Type B pancreatic cell (in vitro differentiated cells): ENCODE results near the gene FADS1. TPM values are rescaled to one million over a fixed set of nuclear protein-coding genes. Genes with fewer than 3 reads are reported as not detected.

Experiments used
- DNase-seq: peaks from one replicate; pipeline ENCODE4 v3.0.0; 2021; ENCODE audit warnings: mixed read lengths; ENCODE audit not compliant: unreplicated experiment; ENCODE audit errors: extremely low spot score
- H3K27ac Mint-ChIP-seq: 2 replicates; pipeline ENCODE4 v1.8.0; 2021; ENCODE audit warnings: mild to moderate bottlenecking, mixed read lengths
- H3K27me3 Mint-ChIP-seq: 2 replicates; pipeline ENCODE4 v1.8.0; 2021; ENCODE audit warnings: mixed read lengths
- H3K36me3 Mint-ChIP-seq: 2 replicates; pipeline ENCODE4 v1.8.0; 2021; ENCODE audit warnings: mixed read lengths
- H3K4me1 Mint-ChIP-seq: one replicate; pipeline ENCODE4 v1.8.0; 2021; ENCODE audit warnings: mixed read lengths; ENCODE audit not compliant: unreplicated experiment
- H3K4me3 Mint-ChIP-seq: 2 replicates; pipeline ENCODE4 v1.8.0; 2021; ENCODE audit warnings: mild to moderate bottlenecking, mixed read lengths
- H3K9me3 Mint-ChIP-seq: 2 replicates; pipeline ENCODE4 v1.8.0; 2021; ENCODE audit warnings: mixed read lengths
- CTCF ChIP-seq: fragments of 200-600 bp; sonication (generic); conservative IDR thresholded peaks from 2 replicates; pipeline ENCODE4 v1.5.0; 2021; ENCODE audit warnings: antibody characterized with exemption, mild to moderate bottlenecking
- total RNA-seq: library from RNA; stranded (reverse); gene quantifications from 2 replicates; pipeline ENCODE4 v1.2.1, GENCODE V29; 2021; ENCODE audit warnings: low replicate concordance

FADS1 gene
- total RNA-seq, 1 donor from 2014 or later = 90.0 TPM

DNA sequence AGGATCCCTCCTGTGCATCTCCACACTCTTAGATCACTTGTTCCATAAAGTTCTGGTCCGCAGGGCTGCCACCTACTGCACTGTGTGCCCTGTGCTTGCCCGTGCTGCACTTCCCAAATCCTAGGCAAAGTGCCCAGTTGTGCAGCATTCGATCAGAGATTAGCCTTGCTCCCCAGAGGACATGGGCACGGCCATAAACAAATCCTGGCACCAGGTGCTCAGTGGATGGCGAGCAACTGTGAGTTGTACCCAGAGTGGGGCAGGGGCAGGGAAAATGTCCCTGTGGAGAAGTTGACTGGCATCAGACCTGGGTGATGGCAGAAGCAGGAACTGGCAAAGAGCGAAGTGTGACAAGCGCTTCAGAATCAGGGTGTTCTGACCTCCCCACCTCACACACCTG lies 16.0 kb upstream of the FADS1 start:
- H3K4me3 Mint-ChIP-seq = no peak overlapping the region
- H3K4me1 Mint-ChIP-seq = peaks cover 38% of the 10 kb centered on the region
- H3K36me3 Mint-ChIP-seq = peaks cover 8% of the 10 kb centered on the region
- no peaks in the 10 kb centered on the region for H3K9me3 Mint-ChIP-seq
- no peak for DNase-seq
- TF ChIP-seq CTCF = no peak
- no peaks in the 10 kb centered on the region for H3K27me3 Mint-ChIP-seq
- H3K27ac Mint-ChIP-seq = no peak overlapping the region

GRCh38 chr11:61832207-61832606 lies 15.4 kb upstream of the FADS1 start:
- no peak for DNase-seq
- peaks cover 8% of the 10 kb centered on the region for H3K36me3 Mint-ChIP-seq
- H3K27ac Mint-ChIP-seq = no peak overlapping the region
- TF ChIP-seq CTCF = no peak
- H3K27me3 Mint-ChIP-seq = no peaks in the 10 kb centered on the region
- H3K9me3 Mint-ChIP-seq = no peaks in the 10 kb centered on the region
- H3K4me1 Mint-ChIP-seq = peaks cover 39% of the 10 kb centered on the region
- H3K4me3 Mint-ChIP-seq = peak overlapping the region; percentile 72

DNA sequence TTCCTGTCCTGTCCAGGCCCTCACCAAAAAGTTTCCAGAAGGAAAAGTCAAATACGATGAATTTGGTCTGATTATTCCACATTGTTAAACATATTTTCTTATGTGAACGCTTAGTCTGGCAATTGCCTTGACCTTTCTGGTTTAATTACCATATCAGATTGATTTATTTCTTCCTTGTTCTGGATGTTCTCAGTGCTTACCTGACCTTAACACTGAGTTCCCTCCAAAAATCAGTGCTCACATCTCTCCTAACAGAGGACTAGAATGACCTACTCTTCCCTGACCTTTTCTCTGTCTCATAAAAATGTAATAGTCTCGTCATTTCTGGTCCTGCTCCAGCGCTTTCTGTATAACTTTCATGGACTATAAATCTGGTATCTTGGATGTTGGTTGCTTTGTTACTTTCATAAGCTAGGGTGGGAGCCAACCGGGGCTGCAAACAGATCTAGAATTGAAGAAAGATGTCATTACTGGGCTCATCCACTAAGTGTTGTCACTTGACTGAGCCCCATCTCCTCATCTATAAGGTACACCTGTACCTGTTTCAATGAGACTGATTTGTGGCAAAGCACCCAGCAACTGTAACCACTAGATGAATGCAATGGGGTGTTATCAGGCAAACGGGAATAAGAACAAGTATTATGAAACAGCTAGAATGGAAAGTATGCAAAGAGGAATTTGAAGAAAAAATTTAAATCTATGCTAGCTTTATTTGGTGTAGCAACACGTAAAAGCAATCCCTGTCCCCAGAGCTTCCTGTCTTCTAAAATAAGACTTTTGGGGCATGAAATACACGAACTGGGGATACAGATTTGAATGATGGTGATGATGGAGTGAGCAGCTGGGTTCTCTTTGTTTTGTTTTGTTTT lies 13.7 kb upstream of the FADS1 start:
- no peaks in the 10 kb centered on the region for H3K27me3 Mint-ChIP-seq
- peak overlapping the region; percentile 94 for H3K4me3 Mint-ChIP-seq
- TF ChIP-seq CTCF = no peak
- H3K9me3 Mint-ChIP-seq = no peaks in the 10 kb centered on the region
- no peak for DNase-seq
- no peak overlapping the region for H3K27ac Mint-ChIP-seq
- peaks cover 50% of the 10 kb centered on the region for H3K4me1 Mint-ChIP-seq
- peaks cover 8% of the 10 kb centered on the region for H3K36me3 Mint-ChIP-seq

DNA sequence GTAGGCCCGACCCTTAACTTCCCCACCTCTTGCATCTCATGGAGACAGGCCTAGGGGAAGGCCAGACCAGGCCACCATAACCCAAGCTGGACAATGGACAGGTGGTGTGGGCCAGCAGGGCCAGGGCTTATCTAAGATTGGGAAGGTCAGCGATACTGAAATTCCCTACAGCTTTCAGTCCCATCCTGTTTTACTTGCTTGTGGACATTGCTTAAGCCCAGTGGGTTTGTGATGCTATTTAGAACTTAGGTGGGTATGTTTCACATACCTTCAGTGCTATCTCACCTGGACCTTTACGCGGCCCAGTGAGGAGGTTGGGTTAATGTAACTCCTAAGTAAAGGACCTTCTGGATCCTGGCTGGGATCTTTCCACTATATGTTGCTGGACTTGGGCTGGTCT lies 13.0 kb upstream of the FADS1 start:
- H3K27me3 Mint-ChIP-seq = no peaks in the 10 kb centered on the region
- no peak for TF ChIP-seq CTCF
- peak overlapping the region; percentile 88 for H3K27ac Mint-ChIP-seq
- H3K36me3 Mint-ChIP-seq = peaks cover 8% of the 10 kb centered on the region
- H3K9me3 Mint-ChIP-seq = no peaks in the 10 kb centered on the region
- H3K4me3 Mint-ChIP-seq = peak overlapping the region; percentile 94
- no peak for DNase-seq
- H3K4me1 Mint-ChIP-seq = peaks cover 46% of the 10 kb centered on the region

GRCh38 chr11:61828629-61829407 lies 12.0 kb upstream of the FADS1 start:
- peak overlapping the region; percentile 88 for H3K27ac Mint-ChIP-seq
- no peak for DNase-seq
- H3K4me1 Mint-ChIP-seq = peaks cover 42% of the 10 kb centered on the region
- H3K9me3 Mint-ChIP-seq = no peaks in the 10 kb centered on the region
- H3K27me3 Mint-ChIP-seq = no peaks in the 10 kb centered on the region
- TF ChIP-seq CTCF = peak; percentile 67
- H3K36me3 Mint-ChIP-seq = peaks cover 5% of the 10 kb centered on the region
- H3K4me3 Mint-ChIP-seq = peak overlapping the region; percentile 94
